Neural cell (in vitro differentiated cells): ENCODE data around the gene PLCD1. TPM values are rescaled to one million over a fixed set of nuclear protein-coding genes. Genes with fewer than 3 reads are reported as not detected.

Experiments
- H2AFZ ChIP-seq: fragments of 200-600, 300-800 bp; sonication (generic), shearing (Covaris generic); 2 replicates; pipeline ENCODE4 v1.6.0; 2014; ENCODE audit warnings: low read depth, mild to moderate bottlenecking, antibody characterized with exemption, low read length, moderate library complexity
- H3F3A ChIP-seq: fragments of 200-600 bp; shearing (Covaris generic); 2 replicates; pipeline ENCODE4 v1.6.1; 2016; ENCODE audit warnings: mild to moderate bottlenecking, moderate library complexity, mixed read lengths, antibody characterized with exemption, low read length; ENCODE audit not compliant: insufficient read depth, poor library complexity, severe bottlenecking
- H3K27ac ChIP-seq: fragments of 200-600, 300-800 bp; sonication (generic), shearing (Covaris generic); 2 replicates; pipeline ENCODE4 v1.5.1; 2014; ENCODE audit warnings: mild to moderate bottlenecking, low read length, moderate library complexity
- H3K27me3 ChIP-seq: fragments of 300-800, 200-600 bp; sonication (generic), shearing (Covaris generic); 2 replicates; pipeline ENCODE4 v1.6.0; 2014; ENCODE audit warnings: mild to moderate bottlenecking, low read depth, low read length, moderate library complexity; ENCODE audit not compliant: insufficient read depth
- H3K36me3 ChIP-seq: fragments of 300-800, 200-600 bp; sonication (generic), shearing (Covaris generic); 2 replicates; pipeline ENCODE4 v1.5.1; 2014; ENCODE audit warnings: mild to moderate bottlenecking, antibody characterized with exemption, low read length, moderate library complexity; ENCODE audit not compliant: insufficient read depth
- H3K4me2 ChIP-seq: fragments of 300-800, 200-600 bp; sonication (generic), shearing (Covaris generic); 2 replicates; pipeline ENCODE4 v1.6.0; 2014; ENCODE audit warnings: mild to moderate bottlenecking, low read length
- H3K4me3 ChIP-seq: fragments of 300-800, 200-600 bp; sonication (generic), shearing (Covaris generic); 2 replicates; pipeline ENCODE4 v1.5.1; 2014; ENCODE audit warnings: mild to moderate bottlenecking, low read length, moderate library complexity
- H3K79me2 ChIP-seq: fragments of 200-600 bp; shearing (Covaris generic); replicated peaks from 2 replicates; pipeline ENCODE4 v1.6.0; 2014; ENCODE audit warnings: mild to moderate bottlenecking, low read length, moderate library complexity; ENCODE audit not compliant: insufficient read depth
- H3K9ac ChIP-seq: fragments of 300-800, 200-600 bp; sonication (generic), shearing (Covaris generic); 2 replicates; pipeline ENCODE4 v1.6.1; 2016; ENCODE audit warnings: mild to moderate bottlenecking, low read length, mixed read lengths
- H3K9me2 ChIP-seq: fragments of 200-600 bp; shearing (Covaris generic); 2 replicates; pipeline ENCODE4 v1.6.1; 2016; ENCODE audit warnings: mild to moderate bottlenecking, low read length, mixed read lengths; ENCODE audit not compliant: insufficient read depth
- H3K9me3 ChIP-seq: fragments of 200-600, 300-800 bp; sonication (generic), shearing (Covaris generic); 2 replicates; pipeline ENCODE4 v1.6.1; 2016; ENCODE audit warnings: mild to moderate bottlenecking, mixed run types, low read length, moderate library complexity, mixed read lengths
- H4K20me1 ChIP-seq: fragments of 200-600 bp; shearing (Covaris generic); 2 replicates; pipeline ENCODE4 v1.6.1; 2016; ENCODE audit warnings: mild to moderate bottlenecking, mixed run types; ENCODE audit not compliant: insufficient read depth
- CTCF ChIP-seq: fragments of 450-650 bp; IDR thresholded peaks from 2 replicates; pipeline ENCODE4 v1.5.1; 2014; ENCODE audit warnings: antibody characterized with exemption, mild to moderate bottlenecking, moderate library complexity; ENCODE audit not compliant: poor library complexity, severe bottlenecking
- EP300 ChIP-seq: fragments of 450-650 bp; conservative IDR thresholded peaks from 2 replicates; pipeline ENCODE4 v1.6.1; 2014; ENCODE audit warnings: antibody characterized with exemption, mild to moderate bottlenecking, moderate library complexity; ENCODE audit not compliant: poor library complexity, severe bottlenecking
- EZH2 ChIP-seq: fragments of 200-600, 300-800 bp; shearing (Covaris generic), sonication (generic); IDR thresholded peaks from 2 replicates; pipeline ENCODE4 v1.6.1; 2014; ENCODE audit warnings: antibody characterized with exemption, low read length, borderline replicate concordance, mild to moderate bottlenecking; ENCODE audit not compliant: insufficient read depth, poor library complexity, severe bottlenecking
- POLR2AphosphoS5 ChIP-seq: IDR thresholded peaks from 2 replicates; pipeline ENCODE4 v1.6.1; 2012
- RAD21 ChIP-seq: fragments of 450-650 bp; conservative IDR thresholded peaks from 2 replicates; pipeline ENCODE4 v1.6.1; 2014; ENCODE audit warnings: antibody characterized with exemption, mild to moderate bottlenecking, moderate library complexity
- REST ChIP-seq: IDR thresholded peaks from 2 replicates; pipeline ENCODE4 v1.6.1; 2012; ENCODE audit warnings: borderline replicate concordance
- SMC3 ChIP-seq: fragments of 450-650 bp; conservative IDR thresholded peaks from 2 replicates; pipeline ENCODE4 v1.6.1; 2014; ENCODE audit warnings: antibody characterized with exemption, mild to moderate bottlenecking, moderate library complexity; ENCODE audit not compliant: poor library complexity
- TAF1 ChIP-seq: IDR thresholded peaks from 2 replicates; pipeline ENCODE4 v1.6.1; 2012; ENCODE audit warnings: low read depth
- polyA plus RNA-seq: library from polyadenylated mRNA; depleted of rRNA; stranded (reverse); fragments of >200 nt; gene quantifications from 2 replicates; pipeline ENCODE4 v1.2.3, GENCODE V29; 2014

Gene PLCD1
- polyA plus RNA-seq, 1 donor from 2014 or later = 4.6 TPM

- H3K9me3 ChIP-seq = no peaks in the 10 kb centered on the region
- no peaks in the 10 kb centered on the region for H3K36me3 ChIP-seq
- no peak overlapping the region for H2AFZ ChIP-seq
- H3K79me2 ChIP-seq = no peaks in the 10 kb centered on the region
- H3K4me3 ChIP-seq = no peak overlapping the region
- H3K27ac ChIP-seq = no peak overlapping the region
- TF ChIP-seq POLR2AphosphoS5 (no peak), TAF1 (no peak), CTCF (no peak), REST (no peak), SMC3 (no peak), EP300 (no peak)
- H3K27me3 ChIP-seq = no peaks in the 10 kb centered on the region
- H4K20me1 ChIP-seq = no peaks in the 10 kb centered on the region
- H3K9me2 ChIP-seq = no peaks in the 10 kb centered on the region
- no peak overlapping the region for H3K4me2 ChIP-seq
- no peaks in the 10 kb centered on the region for H3F3A ChIP-seq
- no peak overlapping the region for H3K9ac ChIP-seq
Observed at GRCh38 chr3:37987315-37987697, 42.1 kb downstream of the PLCD1 start.

GRCh38 chr3:37986479-37987314 is 42.7 kb downstream of the PLCD1 start:
- Histone ChIP-seq H3K9me3 (no peaks in the 10 kb centered on the region), H3K36me3 (no peaks in the 10 kb centered on the region), H3K79me2 (no peaks in the 10 kb centered on the region), H4K20me1 (no peaks in the 10 kb centered on the region), H3K27ac (no peak overlapping the region), H3K4me2 (no peak overlapping the region), H3K9ac (no peak overlapping the region), H3F3A (no peaks in the 10 kb centered on the region), H3K27me3 (no peaks in the 10 kb centered on the region), H3K4me3 (no peak overlapping the region), H3K9me2 (no peaks in the 10 kb centered on the region), H2AFZ (no peak overlapping the region)
- TF ChIP-seq POLR2AphosphoS5 = no peak
- TF ChIP-seq SMC3 = no peak
- no peak for TF ChIP-seq RAD21

GRCh38 chr3:37985637-37986320 is 43.7 kb downstream of the PLCD1 start:
- H3K9me3 ChIP-seq = no peaks in the 10 kb centered on the region
- no peak overlapping the region for H3K4me3 ChIP-seq
- H4K20me1 ChIP-seq = no peaks in the 10 kb centered on the region
- no peaks in the 10 kb centered on the region for H3F3A ChIP-seq
- H3K9ac ChIP-seq = no peak overlapping the region
- H3K27ac ChIP-seq = no peak overlapping the region
- no peaks in the 10 kb centered on the region for H3K79me2 ChIP-seq
- H3K27me3 ChIP-seq = no peaks in the 10 kb centered on the region
- H3K4me2 ChIP-seq = no peak overlapping the region
- H3K9me2 ChIP-seq = no peaks in the 10 kb centered on the region
- H2AFZ ChIP-seq = no peak overlapping the region
- no peaks in the 10 kb centered on the region for H3K36me3 ChIP-seq
- TF ChIP-seq EP300 = no peak
- no peak for TF ChIP-seq SMC3
- TF ChIP-seq EZH2 = no peak
- no peak for TF ChIP-seq REST
- no peak for TF ChIP-seq TAF1
